GM19467 (cell line): ENCODE results near the gene NT5C2.
"Not testable (repeated sequence)": the region's sequence is repeated elsewhere in the genome, so short reads cannot be mapped to it uniquely, and the experiment has no call there.

Source experiments
- ATAC-seq: cut with Tn5 transposase; IDR thresholded peaks from one replicate; pipeline ENCODE4 v1.9.1; 2021; ENCODE audit warnings: mild to moderate bottlenecking, moderate library complexity; ENCODE audit not compliant: unreplicated experiment

Gene NT5C2

DNA sequence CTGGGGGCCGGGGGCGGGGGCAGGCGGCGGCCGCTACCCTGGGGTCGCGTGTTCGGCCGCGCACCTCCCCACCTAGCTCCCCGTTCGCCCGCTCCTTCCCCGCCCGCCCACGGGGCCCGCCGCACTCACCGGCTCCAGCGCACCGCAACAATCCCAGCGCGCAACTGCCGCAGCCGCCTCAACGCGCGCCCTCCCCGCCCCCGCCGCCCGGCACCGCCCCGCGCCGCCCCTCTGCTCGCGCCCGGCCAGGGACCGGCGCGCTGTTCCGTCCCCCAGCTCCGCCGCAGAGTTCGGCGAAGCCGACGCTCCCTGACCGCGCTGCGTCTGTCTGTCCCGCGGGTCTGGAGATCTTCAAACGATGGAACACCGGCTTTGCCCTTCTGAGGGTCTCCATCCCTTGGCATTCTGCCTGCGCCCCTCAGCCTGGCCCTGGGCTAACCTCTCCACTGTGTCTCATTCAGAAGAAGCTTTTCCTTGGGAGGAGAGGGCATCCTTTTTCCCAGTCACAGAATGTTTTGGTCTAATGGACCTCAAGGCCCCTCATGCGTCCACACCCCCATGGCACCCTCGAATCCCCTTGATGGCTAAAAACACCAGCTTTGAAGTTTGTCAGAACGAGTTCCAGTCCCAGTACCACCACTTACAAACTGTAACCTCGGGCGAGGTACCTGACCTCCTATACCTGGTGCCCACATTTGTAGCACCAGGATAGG, at the start of gene NT5C2:
Gene NT5C2, minus strand, starts transcription at position 166 of the 713 bp plus-strand sequence. CDS start 18,314 bp downstream, outside the sequence.
- peak; percentile 40 for ATAC-seq

DNA sequence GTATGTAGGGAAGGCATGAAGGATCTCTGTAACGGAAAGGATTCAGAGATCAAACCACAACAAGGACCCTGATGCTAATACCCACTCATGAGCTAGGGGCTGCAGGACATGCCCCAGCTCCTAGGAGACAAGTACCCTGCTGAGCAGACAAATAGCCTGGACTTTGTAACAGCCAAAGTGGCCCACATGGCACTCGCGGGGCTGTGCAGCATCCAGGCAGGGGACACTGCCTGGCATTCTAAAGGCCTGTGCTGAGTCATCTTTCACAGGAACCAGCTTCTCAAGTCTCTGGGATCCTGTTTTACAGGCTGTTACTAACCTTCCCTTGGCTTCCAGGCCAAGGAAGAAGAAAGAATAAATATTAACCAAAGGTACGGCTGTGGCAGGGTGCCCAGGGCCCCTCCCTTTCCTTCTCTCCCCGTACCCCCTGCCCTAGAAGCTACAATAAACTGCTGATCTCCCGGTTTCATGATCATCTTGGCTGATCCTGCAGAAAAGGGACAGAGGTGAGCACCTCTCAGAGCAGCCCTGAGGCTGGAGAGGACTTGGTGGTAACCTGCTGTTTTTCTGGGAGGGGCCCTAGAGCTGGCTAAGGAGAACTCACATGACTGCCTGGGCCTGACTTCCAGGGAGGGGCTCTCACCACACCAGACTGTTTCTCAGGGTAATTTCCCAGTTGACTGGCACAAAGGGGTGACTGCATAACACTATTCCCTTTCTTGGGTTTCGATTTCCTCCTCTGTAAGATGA, 48.4 kb upstream of the NT5C2 start:
- ATAC-seq, result no peak

GRCh38 chr10:103238506-103239252, 45.6 kb upstream of the NT5C2 start:
- ATAC-seq, result no peak

- no peak for ATAC-seq
Measured at GRCh38 chr10:103235775-103236174, 42.7 kb upstream of the NT5C2 start.

- no peak for ATAC-seq
Measured at GRCh38 chr10:103232772-103233488, 39.9 kb upstream of the NT5C2 start.

GRCh38 chr10:103232131-103232673, 39.1 kb upstream of the NT5C2 start:
- no peak for ATAC-seq

DNA sequence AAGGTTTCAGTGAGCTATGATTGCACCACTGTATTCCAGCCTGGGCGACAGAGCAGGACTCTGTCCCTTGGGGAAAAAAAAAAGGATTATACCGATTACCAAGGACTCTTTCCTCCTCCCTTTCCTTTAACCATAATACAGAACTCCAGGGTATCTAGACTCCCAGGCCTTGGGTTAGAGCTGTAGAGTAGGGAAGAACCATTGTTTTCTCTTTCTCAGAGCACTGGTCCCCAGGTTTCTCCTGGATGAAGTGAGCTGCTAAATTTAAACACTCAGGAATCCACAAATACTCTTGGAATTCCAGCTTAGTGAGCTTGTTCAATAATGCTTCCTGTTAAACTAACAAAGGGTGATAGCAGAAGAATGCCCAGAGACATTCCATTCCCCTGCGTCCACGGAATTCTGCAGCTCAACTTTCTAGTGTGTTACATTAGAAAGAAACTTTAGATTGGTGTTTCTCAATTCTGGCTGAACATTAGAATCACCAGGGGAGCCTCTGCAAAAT, 38.0 kb upstream of the NT5C2 start:
- ATAC-seq, result no peak

DNA sequence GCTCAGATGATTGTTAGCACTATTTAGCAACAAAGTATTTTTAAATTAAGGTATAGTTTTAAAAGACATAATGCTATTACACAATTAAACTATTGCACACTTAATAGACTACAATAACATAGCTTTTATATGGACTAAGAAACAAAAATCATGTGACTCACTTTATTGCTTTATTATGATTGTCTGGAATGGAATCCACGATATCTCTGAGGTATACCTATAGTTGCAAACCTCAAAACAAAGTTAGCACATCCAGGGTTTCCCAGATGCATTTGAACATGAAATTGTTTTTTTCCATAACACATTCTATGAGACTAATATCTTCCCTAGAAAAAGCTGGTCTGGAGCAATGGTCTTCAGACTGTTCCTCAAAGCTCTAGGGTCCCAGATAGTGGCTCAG, 34.3 kb upstream of the NT5C2 start:
- no peak for ATAC-seq

GRCh38 chr10:103225939-103226338, 32.9 kb upstream of the NT5C2 start:
- ATAC-seq, result no peak

GRCh38 chr10:103224721-103225120, 31.6 kb upstream of the NT5C2 start:
- ATAC-seq, result not testable (repeated sequence)

DNA sequence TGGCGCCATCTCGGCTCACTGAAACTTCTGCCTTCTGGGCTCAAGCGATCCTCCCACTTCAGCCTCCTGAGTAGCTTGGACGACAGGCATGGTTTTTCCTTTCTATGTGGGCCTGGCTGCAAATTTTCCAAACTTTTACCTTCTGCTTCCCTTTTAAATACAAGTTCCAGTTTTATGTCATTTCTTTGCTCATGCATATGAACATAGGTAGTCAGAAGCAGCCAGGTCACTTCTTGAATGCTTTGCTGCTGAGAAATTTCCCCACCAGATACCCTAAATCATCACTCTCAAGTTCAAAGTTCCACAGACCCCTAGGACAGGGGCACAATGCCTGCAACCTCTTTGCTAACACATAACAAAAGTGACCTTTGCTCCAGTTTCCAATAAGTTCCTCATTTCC, 31.1 kb upstream of the NT5C2 start:
- no peak for ATAC-seq

GRCh38 chr10:103216362-103216761, 23.3 kb upstream of the NT5C2 start:
- not testable (repeated sequence) for ATAC-seq

- no peak for ATAC-seq
Measured at GRCh38 chr10:103215601-103216000, 22.5 kb upstream of the NT5C2 start.

DNA sequence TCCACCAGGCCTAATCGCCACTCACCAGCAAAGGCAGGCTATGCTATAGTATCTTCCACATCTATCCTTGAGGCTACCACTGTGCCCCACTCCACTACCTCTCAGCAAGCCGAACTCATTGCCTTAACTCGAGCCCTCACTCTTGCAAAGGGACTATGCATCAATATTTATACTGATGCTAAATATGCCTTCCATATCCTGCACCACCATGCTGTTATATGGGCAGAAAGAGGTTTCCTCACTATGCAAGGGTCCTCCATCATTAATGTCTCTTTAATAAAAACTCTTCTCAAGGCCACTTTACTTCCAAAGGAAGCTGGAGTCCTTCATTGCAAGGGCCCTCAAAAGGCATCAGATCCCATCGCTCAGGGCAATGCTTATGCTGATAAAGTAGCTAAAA, 17.2 kb upstream of the NT5C2 start:
- ATAC-seq, result not testable (repeated sequence)

DNA sequence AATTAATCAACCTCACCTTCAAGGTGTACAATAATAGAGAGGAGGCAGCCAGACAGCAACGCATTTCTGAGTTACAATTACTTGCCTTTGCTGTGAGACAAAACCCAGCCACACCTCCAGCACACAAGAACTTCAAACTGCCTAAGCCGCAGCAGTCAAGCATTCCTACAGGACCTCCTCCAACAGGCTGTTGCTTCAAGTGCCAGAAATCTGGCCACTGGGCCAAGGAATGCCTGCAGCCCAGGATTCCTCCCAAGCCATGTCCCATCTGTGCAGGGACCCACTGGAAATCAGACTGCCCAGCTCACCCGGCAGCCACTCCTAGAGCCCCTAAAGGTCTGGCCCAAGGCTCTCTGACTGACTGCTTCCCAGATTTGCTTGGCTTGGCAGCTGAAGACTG, 14.6 kb upstream of the NT5C2 start:
- ATAC-seq, result not testable (repeated sequence)

DNA sequence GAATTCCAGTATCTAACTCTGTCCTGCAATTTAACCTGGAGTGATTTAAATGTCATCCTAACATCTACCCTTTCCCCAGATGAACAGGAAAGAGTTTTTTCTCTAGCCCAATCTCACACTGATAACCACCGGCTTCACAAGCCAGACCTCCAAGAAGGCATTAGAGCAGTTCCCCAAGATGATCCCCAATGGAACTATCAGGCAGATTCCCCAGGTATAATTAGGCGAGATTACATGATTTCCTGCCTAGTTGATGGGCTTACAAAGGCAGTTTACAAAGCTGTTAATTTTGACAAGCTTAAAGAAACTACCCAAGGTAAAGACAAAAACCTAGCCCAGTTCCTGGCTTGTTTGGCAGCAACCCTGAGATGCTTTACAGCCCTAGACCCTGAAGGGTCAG, 14.1 kb upstream of the NT5C2 start:
- ATAC-seq, result no peak

GRCh38 chr10:103206715-103207114, 13.6 kb upstream of the NT5C2 start:
- ATAC-seq, result not testable (repeated sequence)

DNA sequence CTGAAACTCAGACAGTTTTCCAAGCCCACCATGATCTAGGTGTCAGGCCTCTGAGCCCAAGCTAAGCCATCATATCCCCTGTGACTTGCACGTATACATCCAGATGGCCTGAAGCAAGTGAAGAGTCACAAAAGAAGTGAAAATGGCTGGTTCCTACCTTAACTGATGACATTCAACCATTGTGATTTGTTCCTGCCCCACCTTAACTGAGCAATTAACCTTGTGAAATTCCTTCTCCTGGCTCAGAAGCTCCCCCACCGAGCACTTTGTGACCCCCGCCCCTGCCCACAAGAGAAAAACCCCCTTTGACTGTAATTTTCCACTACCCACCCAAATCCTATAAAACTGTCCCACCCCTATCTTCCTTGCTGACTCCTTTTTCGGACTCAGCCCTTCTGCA, 12.3 kb upstream of the NT5C2 start:
- ATAC-seq, result not testable (repeated sequence)

DNA sequence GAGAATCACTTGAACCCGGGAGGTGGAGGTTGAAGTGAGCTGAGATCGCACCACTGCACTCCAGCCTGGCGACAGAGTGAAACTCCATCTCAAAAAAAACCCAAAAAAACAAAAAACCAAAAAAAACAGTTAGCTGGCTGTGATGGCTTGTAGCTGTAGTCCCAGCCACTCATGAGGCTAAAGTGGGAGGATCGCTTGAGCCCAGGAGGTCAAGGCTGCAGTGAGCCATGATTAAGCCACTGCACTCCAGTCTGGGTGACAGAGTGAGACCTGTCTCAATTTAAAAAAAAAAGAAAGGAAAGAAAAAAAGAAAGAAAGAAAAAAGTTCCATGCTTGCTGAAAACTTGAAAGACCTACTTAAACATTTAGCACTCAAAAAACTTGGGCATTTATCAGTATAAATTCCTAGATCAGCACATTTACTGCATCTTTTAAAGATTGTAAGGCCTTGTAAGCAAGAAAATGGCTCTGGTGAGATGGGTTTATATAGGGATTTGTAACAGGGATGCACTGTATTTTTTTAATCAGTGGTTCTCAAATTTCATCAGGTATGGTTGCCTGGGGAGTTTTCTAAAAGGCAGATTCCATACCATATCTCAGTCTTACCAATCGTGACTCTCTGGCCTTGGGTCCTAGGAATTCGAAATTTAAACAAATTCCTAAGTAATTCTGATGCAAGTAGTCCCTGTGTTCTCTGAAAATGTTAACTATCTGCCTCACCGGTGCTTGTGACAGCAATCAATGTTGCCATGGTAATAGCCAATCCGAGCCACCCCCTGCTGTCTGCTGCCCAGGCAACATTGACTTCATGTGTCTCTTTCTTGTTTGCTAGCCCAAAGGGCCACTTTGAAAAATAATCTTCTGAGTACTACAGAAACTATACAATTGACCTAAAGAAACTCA, 11.5 kb upstream of the NT5C2 start:
- no peak for ATAC-seq
